Spleen (tissue), 7 donors: ENCODE data around the gene CDH13.

Experiments
- CTCF ChIP-seq, 11 experiments: fragments of 200-600 bp in 7 of 11; fragments of 450-650 bp in 4 of 11; sonication (generic) in 4 of 11; IDR thresholded peaks in 8 of 11; conservative IDR thresholded peaks in 3 of 11; 1 replicate in 7 of 11; 2 replicates in 4 of 11; pipeline versions ENCODE4 v1.4.0 to v1.8.0; 2016 to 2021; ENCODE audit warnings: antibody characterized with exemption in 11 of 11, inconsistent platforms in 4 of 11, mild to moderate bottlenecking in 1 of 11
- POLR2A ChIP-seq, 3 donors: fragments of 450-650 bp; IDR thresholded peaks; one replicate each; pipeline ENCODE4 v1.5.1; 2017; ENCODE audit warnings: antibody characterized with exemption in 3 of 3, mild to moderate bottlenecking in 1 of 3
- POLR2AphosphoS5 ChIP-seq, 3 donors: sonication (generic); formaldehyde crosslinking; IDR thresholded peaks; one replicate each; pipeline ENCODE4 v1.5.1; 2017; ENCODE audit warnings: antibody characterized with exemption in 3 of 3
- donor health status: DM: no; HTN: no; CAD: no; lungs with moderate emphysema.
- donor health status: DM: no; HTN: no; CAD: no.
- donor health status: DM: no; HTN: no; CAD: no.

- TF ChIP-seq POLR2AphosphoS5 (IDR thresholded peaks at IDR 0.05) (no peak), CTCF (IDR thresholded peaks at IDR 0.05 in 8 of 11, conservative IDR thresholded peaks at IDR 0.05 in 3 of 11) (no peak), POLR2A (IDR thresholded peaks at IDR 0.05) (no peak)
These were observed 104.1 kb downstream of the CDH13 start for GRCh38 chr16:82730901-82731300.
